Osteoblast (primary cell): ENCODE results near the gene FHIT. TPM values are rescaled to one million over a fixed set of nuclear protein-coding genes. Genes with fewer than 3 reads are reported as not detected.

Experiments used
- DNase-seq: peaks from one replicate; pipeline ENCODE4 v3.0.0; 2011; ENCODE audit warnings: low spot score, mixed read lengths; ENCODE audit not compliant: insufficient read length; ENCODE audit errors: missing footprints
- H2AFZ ChIP-seq: 2 replicates; pipeline ENCODE4 v1.6.0; 2011; ENCODE audit warnings: mild to moderate bottlenecking, low read length
- H3K27ac ChIP-seq: 2 replicates; pipeline ENCODE4 v1.5.1; 2011; ENCODE audit warnings: mild to moderate bottlenecking, low read depth, low read length, moderate library complexity
- H3K27me3 ChIP-seq: 2 replicates; pipeline ENCODE4 v1.6.0; 2012; ENCODE audit warnings: mild to moderate bottlenecking, control low read depth, inconsistent platforms, low read length, moderate library complexity; ENCODE audit not compliant: insufficient read depth
- H3K36me3 ChIP-seq: 2 replicates; pipeline ENCODE4 v1.5.1; 2011; ENCODE audit warnings: mild to moderate bottlenecking, low read length, control low read depth, moderate library complexity; ENCODE audit not compliant: insufficient read depth
- H3K4me1 ChIP-seq: 2 replicates; pipeline ENCODE4 v1.5.1; 2011; ENCODE audit warnings: mild to moderate bottlenecking, low read length, control low read depth, moderate library complexity; ENCODE audit not compliant: insufficient read depth
- H3K4me2 ChIP-seq: 2 replicates; pipeline ENCODE4 v1.6.0; 2011; ENCODE audit warnings: mild to moderate bottlenecking, low read length; ENCODE audit not compliant: insufficient read depth
- H3K4me3 ChIP-seq: fragments of 200-600 bp; sonication (generic); 3 replicates; pipeline ENCODE4 v1.5.1; 2012; ENCODE audit warnings: mild to moderate bottlenecking, low read length, inconsistent platforms; ENCODE audit not compliant: insufficient read depth
- H3K79me2 ChIP-seq: 2 replicates; pipeline ENCODE4 v1.6.0; 2012; ENCODE audit warnings: mild to moderate bottlenecking, low read length, control low read depth, inconsistent platforms; ENCODE audit not compliant: insufficient read depth
- H3K9me3 ChIP-seq: 2 replicates; pipeline ENCODE4 v1.5.1; 2011; ENCODE audit warnings: low read depth, low read length, control low read depth
- H4K20me1 ChIP-seq: 2 replicates; pipeline ENCODE4 v1.6.0; 2012; ENCODE audit warnings: mild to moderate bottlenecking, low read length, control low read depth; ENCODE audit not compliant: insufficient read depth
- CTCF ChIP-seq: IDR thresholded peaks from 2 replicates; pipeline ENCODE4 v1.5.1; 2011; ENCODE audit warnings: mild to moderate bottlenecking, low read depth, low read length, moderate library complexity; ENCODE audit errors: extremely low read depth
- total RNA-seq: library from RNA; depleted of rRNA; stranded (reverse); fragments of >200 nt; gene quantifications from 2 replicates; pipeline ENCODE4 v1.2.3, GENCODE V29; 2012

FHIT gene
- total RNA-seq, 1 donor, result 3.3 TPM

- Histone ChIP-seq H3K9me3 (no peaks in the 10 kb centered on the region), H4K20me1 (no peaks in the 10 kb centered on the region), H2AFZ (no peak overlapping the region), H3K36me3 (no peaks in the 10 kb centered on the region), H3K27ac (no peak overlapping the region), H3K79me2 (no peaks in the 10 kb centered on the region), H3K4me1 (no peaks in the 10 kb centered on the region), H3K27me3 (no peaks in the 10 kb centered on the region), H3K4me2 (no peak overlapping the region), H3K4me3 (no peak overlapping the region)
- no peak for TF ChIP-seq CTCF
- no peak for DNase-seq
These were observed 1360.6 kb downstream of the FHIT start for GRCh38 chr3:59890639-59891038.

GRCh38 chr3:59886790-59887189 is 1364.5 kb downstream of the FHIT start:
- Histone ChIP-seq H3K27me3 (no peaks in the 10 kb centered on the region), H3K4me2 (no peak overlapping the region), H2AFZ (no peak overlapping the region), H3K9me3 (no peaks in the 10 kb centered on the region), H3K4me1 (no peaks in the 10 kb centered on the region), H3K79me2 (no peaks in the 10 kb centered on the region), H4K20me1 (no peaks in the 10 kb centered on the region), H3K4me3 (no peak overlapping the region), H3K36me3 (no peaks in the 10 kb centered on the region), H3K27ac (no peak overlapping the region)
- no peak for DNase-seq
- no peak for TF ChIP-seq CTCF

- H4K20me1 ChIP-seq, result no peaks in the 10 kb centered on the region
- H2AFZ ChIP-seq, result no peak overlapping the region
- no peaks in the 10 kb centered on the region for H3K36me3 ChIP-seq
- H3K79me2 ChIP-seq, result no peaks in the 10 kb centered on the region
- H3K27me3 ChIP-seq, result no peaks in the 10 kb centered on the region
- H3K27ac ChIP-seq, result no peak overlapping the region
- DNase-seq, result peak; percentile 21
- H3K4me2 ChIP-seq, result no peak overlapping the region
- no peaks in the 10 kb centered on the region for H3K9me3 ChIP-seq
- no peak for TF ChIP-seq CTCF
- H3K4me1 ChIP-seq, result no peaks in the 10 kb centered on the region
- H3K4me3 ChIP-seq, result no peak overlapping the region
These were observed 1365.3 kb downstream of the FHIT start for GRCh38 chr3:59885899-59886400.

- H3K79me2 ChIP-seq, result no peaks in the 10 kb centered on the region
- no peaks in the 10 kb centered on the region for H4K20me1 ChIP-seq
- no peak for TF ChIP-seq CTCF
- no peaks in the 10 kb centered on the region for H3K4me1 ChIP-seq
- H3K9me3 ChIP-seq, result no peaks in the 10 kb centered on the region
- no peak overlapping the region for H2AFZ ChIP-seq
- H3K27me3 ChIP-seq, result no peaks in the 10 kb centered on the region
- no peak overlapping the region for H3K4me2 ChIP-seq
- no peak overlapping the region for H3K27ac ChIP-seq
- H3K36me3 ChIP-seq, result no peaks in the 10 kb centered on the region
- H3K4me3 ChIP-seq, result no peak overlapping the region
- DNase-seq, result no peak
These were observed 1366.2 kb downstream of the FHIT start for GRCh38 chr3:59885101-59885500.
